ENCODE results near the gene FBXO21.

DNA sequence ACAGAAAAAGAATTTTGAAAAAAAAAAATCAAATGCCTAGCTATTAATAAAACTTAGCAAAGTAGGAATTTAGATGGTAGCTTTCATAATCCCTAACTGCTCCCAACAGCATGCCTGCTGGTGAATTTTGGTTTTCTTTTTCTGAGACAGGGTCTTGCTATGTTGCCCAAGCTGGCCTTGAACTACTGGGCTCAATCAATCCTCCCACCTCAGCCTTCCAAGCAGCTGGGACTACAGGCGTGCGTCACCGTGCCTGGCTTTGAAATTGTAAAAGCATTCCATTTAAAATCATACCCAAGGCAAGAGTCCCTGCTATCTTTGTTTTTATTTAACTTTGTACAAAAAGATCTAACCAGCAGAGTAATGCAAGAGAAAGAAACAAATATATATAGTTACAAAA lies 20.7 kb downstream of the FBXO21 start:
- no peak for TF ChIP-seq CTCF (optimal IDR thresholded peaks at IDR 0.05 in 1 of 3, IDR thresholded peaks at IDR 0.05 in 1 of 3, conservative IDR thresholded peaks at IDR 0.05 in 1 of 3; ENCODE audit: extremely low read depth in 1 of 3, insufficient read depth in 2 of 3, low read length in 3 of 3)
- TF ChIP-seq EZH2 (IDR thresholded peaks at IDR 0.05; ENCODE audit: low read length): no peak
